ENCODE measurements around the gene PSMD13. TPM values are rescaled to one million over a fixed set of nuclear protein-coding genes. Genes with fewer than 3 reads are reported as not detected.
A peak's percentile ranks its signal among the peaks of the same experiment; 100 is the strongest.

PSMD13 gene
- total and polyA plus RNA-seq, 2 of the 13 experiments (the other 11 are each of a cell fraction or from before 2014, with no cell fraction given) = 83.0 to 117 TPM

GRCh38 chr11:236774-237767, at the start of gene PSMD13 (continued):
- TF ChIP-seq ZNF574 (CRISPR knock-in tag; IDR thresholded peaks at IDR 0.05) (peak; percentile 88), EHMT2 (IDR thresholded peaks at IDR 0.05; ENCODE audit: borderline replicate concordance, low read depth, low read length) (no peak), ZNF670 (CRISPR knock-in tag; IDR thresholded peaks at IDR 0.05; ENCODE audit: borderline replicate concordance) (no peak), CEBPZ (IDR thresholded peaks at IDR 0.05; ENCODE audit: low read length) (no peak), NAIF1 (CRISPR knock-in tag; IDR thresholded peaks at IDR 0.05; ENCODE audit: borderline replicate concordance) (no peak), HCFC1 (IDR thresholded peaks at IDR 0.05; ENCODE audit: low read depth, low read length) (peak; percentile 44; the same call in 1 of the 2 replicates), ZNF468 (CRISPR knock-in tag; IDR thresholded peaks at IDR 0.05) (0 out of 2 replicates have a peak, but pooled peaks have one; percentile 52), DDIT3 (CRISPR knock-in tag; IDR thresholded peaks at IDR 0.05) (no peak), ZNF431 (CRISPR knock-in tag; IDR thresholded peaks at IDR 0.05; ENCODE audit: borderline replicate concordance, low read depth) (no peak), ZNF543 (CRISPR knock-in tag; IDR thresholded peaks at IDR 0.05) (0 out of 2 replicates have a peak, but pooled peaks have one; percentile 26), ZNF263 (CRISPR knock-in tag; IDR thresholded peaks at IDR 0.05) (no peak; the same call in 1 of the 2 replicates), ARNT (IDR thresholded peaks at IDR 0.05) (no peak), ZFX (CRISPR knock-in tag; IDR thresholded peaks at IDR 0.05; ENCODE audit: low read depth) (peak; percentile 77), FOXO1 (CRISPR knock-in tag; IDR thresholded peaks at IDR 0.05) (no peak), MYC (CRISPR knock-in tag; IDR thresholded peaks at IDR 0.05; ENCODE audit: borderline replicate concordance) (no peak), ZNF362 (CRISPR knock-in tag; IDR thresholded peaks at IDR 0.05; ENCODE audit: borderline replicate concordance) (no peak), ATF3 (CRISPR knock-in tag; IDR thresholded peaks at IDR 0.05) (0 out of 2 replicates have a peak, but pooled peaks have one; percentile 14), SUZ12 (IDR thresholded peaks at IDR 0.05; ENCODE audit: low read depth, low read length) (peak; percentile 54; the same call in 1 of the 2 replicates), TP53 (CRISPR knock-in tag; conservative IDR thresholded peaks at IDR 0.05) (no peak), MAX (IDR thresholded peaks at IDR 0.05) (no peak), CHCHD3 (CRISPR knock-in tag; IDR thresholded peaks at IDR 0.05) (no peak)

Measured in HepG2 (cell line).